SK-N-DZ (cell line): Measurements from ENCODE around the gene PNPLA8.

Experiments
- DNase-seq: peaks from one replicate; pipeline ENCODE4 v3.0.0-alpha.2; 2015; ENCODE audit warnings: low spot score

PNPLA8 gene

GRCh38 chr7:108448584-108449505 is 77.1 kb downstream of the PNPLA8 start:
- no peak for DNase-seq

DNA sequence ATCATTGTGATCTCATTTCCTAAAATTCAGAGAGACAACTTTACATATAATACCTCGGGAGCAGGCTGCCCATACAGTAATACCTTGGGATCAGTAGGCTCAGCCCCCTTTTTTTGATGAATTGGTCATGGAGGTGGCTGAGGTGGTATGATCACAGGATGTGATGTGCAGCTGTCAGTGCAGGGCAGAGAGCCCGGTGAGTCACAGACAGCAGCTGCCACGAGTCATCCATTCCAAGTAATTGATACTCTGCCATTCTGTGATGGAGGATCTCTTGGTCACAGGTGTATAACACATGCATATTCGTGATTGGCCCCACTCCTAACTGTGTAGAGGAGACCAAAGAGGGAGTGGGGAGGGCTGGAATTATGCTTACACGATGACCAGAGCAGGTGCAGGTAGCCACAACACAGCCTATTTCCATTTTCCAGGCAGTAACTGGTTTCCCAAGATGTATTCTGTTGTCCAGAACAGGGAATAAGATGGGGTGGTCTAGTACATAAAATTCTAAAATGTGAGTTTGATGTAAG is 83.8 kb downstream of the PNPLA8 start:
- DNase-seq, result no peak

- no peak for DNase-seq
These were observed 84.5 kb downstream of the PNPLA8 start for GRCh38 chr7:108441392-108441955.

DNA sequence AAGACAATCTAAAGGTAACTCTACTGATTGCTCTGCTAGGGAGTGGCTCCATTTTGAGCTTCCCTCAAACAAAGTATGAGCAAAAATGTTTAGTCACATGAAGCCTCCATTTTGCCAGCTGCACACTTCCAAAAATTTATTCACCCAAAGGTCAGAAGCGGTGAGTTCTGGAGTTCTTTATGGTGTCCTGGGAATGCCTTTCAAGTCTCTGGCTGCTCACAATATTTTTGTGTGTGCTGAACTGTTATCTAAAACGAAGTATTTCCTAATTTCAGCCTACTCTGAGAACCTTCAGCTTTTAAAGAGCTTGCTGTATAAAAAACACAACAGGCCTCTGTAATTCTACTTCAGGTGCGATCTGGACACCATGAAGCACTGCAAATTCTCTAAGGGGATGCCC is 85.3 kb downstream of the PNPLA8 start:
- no peak for DNase-seq

GRCh38 chr7:108436906-108437305 is 89.0 kb downstream of the PNPLA8 start:
- no peak for DNase-seq

- peak; percentile 20 for DNase-seq
These were observed 91.9 kb downstream of the PNPLA8 start for GRCh38 chr7:108434010-108434409.

GRCh38 chr7:108431099-108431498 is 94.8 kb downstream of the PNPLA8 start:
- DNase-seq, result no peak

- DNase-seq, result no peak
These were observed 95.3 kb downstream of the PNPLA8 start for GRCh38 chr7:108430664-108431063.

DNA sequence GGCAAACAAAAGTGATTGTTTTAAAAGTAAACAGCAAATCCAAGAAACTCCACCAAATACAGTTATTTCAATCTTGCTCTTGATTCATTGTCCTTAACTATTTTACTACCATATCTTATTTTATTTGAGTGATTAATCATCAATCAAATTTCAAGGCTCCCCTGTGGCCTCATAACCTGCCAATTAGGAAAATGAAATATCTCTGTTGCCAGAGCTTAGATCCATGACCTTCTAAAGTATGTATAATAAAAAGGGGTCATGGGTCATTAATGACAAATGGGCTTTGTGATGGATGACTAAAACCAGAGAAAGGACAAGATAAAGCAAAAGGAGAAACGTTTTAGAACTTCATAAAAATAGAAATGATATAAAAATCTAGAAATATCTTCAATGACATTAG is 98.2 kb downstream of the PNPLA8 start:
- DNase-seq, result no peak

GRCh38 chr7:108425714-108426275 is 100.1 kb downstream of the PNPLA8 start:
- DNase-seq, result no peak

DNA sequence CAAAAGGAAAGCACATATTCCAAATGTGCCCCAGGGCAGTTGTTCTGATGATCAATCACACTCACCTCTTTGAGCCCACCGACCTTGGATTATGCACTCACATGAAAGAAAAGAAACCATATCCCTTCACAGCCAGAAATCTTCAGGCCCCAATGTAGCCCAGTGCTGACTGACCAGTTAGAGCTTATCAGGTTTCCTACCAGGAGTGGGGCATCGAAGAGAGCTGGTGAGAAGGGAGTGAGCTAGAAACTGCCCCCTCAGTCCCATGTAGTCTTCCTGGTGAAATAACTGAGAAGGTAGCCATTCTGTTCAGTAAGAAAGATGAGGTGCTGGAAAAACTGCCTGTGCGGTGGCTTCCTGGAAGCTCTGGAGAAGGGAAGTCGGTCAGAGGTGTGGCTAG is 101.9 kb downstream of the PNPLA8 start:
- no peak for DNase-seq

DNA sequence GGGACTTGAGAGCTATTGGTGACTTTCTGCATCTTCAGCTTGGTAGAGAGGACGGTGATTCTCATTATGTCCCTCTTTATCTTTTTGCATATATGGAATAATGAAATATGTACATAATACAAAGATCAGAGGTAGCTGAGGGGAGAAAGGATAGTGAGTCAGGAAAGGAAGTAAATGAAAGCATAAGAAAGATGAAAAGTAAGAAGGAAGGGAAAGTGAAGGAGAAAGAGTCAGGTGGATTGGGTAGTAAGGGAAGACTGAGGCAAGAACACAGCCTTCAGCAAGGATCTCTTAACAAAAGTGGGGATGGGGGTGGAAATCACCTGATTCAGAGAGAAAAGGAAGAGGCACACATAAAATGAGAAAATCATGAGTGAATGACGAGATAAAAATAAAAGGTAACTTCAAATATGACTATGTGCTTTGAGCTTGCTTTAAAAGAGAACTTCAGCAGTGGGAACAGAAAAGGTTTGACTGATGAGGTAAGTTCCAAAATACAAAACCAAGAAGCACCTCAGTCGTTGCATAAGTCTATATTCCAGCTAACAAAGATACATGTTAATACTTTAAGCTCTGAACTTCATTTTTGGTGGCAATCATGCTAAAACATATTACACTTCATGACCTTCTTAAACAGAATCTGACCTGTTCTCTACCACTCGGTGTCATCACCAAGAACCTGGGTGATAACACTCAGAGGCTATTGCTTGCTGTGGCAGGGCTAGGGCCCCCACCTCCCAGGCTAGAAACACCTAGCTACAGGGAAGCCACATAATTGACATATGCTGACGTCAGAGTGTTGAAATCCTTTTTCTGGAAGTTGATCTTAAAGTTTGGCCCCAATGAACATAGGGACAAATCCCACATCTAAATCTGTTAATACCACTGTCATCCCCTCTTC is 102.6 kb downstream of the PNPLA8 start:
- DNase-seq, result no peak

DNA sequence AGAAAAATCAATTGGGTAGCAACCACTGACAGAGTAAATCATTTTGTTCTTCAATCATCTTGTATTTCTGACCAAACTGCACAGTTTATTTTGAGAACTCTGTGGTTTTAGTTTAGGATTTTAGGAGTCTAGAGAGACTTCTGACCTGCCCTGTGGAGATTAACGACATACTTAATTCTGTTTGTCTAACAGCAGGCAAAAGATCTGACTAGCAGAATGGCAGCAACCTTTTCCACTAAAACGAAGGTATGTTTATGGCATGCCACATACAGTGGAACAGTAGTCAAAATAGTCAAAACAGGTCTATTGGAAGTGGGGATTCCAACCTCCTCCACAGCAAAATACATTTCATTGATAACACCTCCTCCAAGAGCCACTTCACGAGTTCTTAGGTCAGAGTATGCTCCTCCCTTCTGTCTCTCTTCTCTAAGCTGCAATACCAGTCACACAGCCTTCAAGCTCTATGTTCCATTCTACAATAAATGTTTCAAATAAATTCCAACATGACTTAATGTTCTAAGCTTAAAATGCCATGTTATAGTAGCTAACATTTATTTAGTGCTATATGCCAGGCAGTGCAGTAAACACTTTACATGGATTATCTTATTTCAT is 104.1 kb downstream of the PNPLA8 start:
- no peak for DNase-seq
